Right ventricle myocardium inferior (tissue), 1 donor: Measurements from ENCODE around the gene TM9SF4. TPM values are rescaled to one million over a fixed set of nuclear protein-coding genes. Genes with fewer than 3 reads are reported as not detected.

Source experiments
- ATAC-seq: fragments of 200-7000 bp; cut with Tn5 transposase; one replicate; pipeline ENCODE4 v1.9.1; 2020; ENCODE audit warnings: mild to moderate bottlenecking, moderate library complexity
- DNase-seq: peaks from one replicate; pipeline ENCODE4 v3.0.0; 2021; ENCODE audit errors: missing footprints
- intact Hi-C: fragments of 100-400 bp; cut with DNase I; formaldehyde crosslinking; loops from one replicate; pipeline ENCODE4 v1.11.0; 2022
- total RNA-seq: library from RNA; stranded (reverse); fragmentation: NEBNext Ultra II Directional; extraction: Animal tissue kit (Norgen Biotek cat#: 25700); gene quantifications from one replicate; pipeline ENCODE4 v1.2.1, GENCODE V29; 2021
- donor health status: DM: no; HTN: yes; CAD: no; lungs with severe emphysema.

TM9SF4 gene
- total RNA-seq, 1 donor from 2014 or later = 25.3 TPM

- DNase-seq = no peak
- ATAC-seq = no peak
- intact Hi-C loops = no loop called here
These were observed 106.9 kb downstream of the TM9SF4 start for GRCh38 chr20:32216179-32217142.

Other genes starting within 250 kb of the TM9SF4 start
- 2.9 TPM for gene DUSP15, start 239.2 kb upstream of the TM9SF4 start, total RNA-seq
- not detected for gene TTLL9, start 239.1 kb upstream of the TM9SF4 start, total RNA-seq
- gene PDRG1, start 157.7 kb upstream of the TM9SF4 start, total RNA-seq = 11.0 TPM
- not detected for gene XKR7, start 141.6 kb upstream of the TM9SF4 start, total RNA-seq
- gene CCM2L, start 99.3 kb upstream of the TM9SF4 start, total RNA-seq = 10.3 TPM
- gene HCK, start 57.5 kb upstream of the TM9SF4 start, total RNA-seq = 7.0 TPM
- 6.0 TPM for gene PLAGL2, start 98.0 kb downstream of the TM9SF4 start, total RNA-seq
- 24.5 TPM for gene POFUT1, start 98.2 kb downstream of the TM9SF4 start, total RNA-seq
- gene KIF3B, start 167.9 kb downstream of the TM9SF4 start, total RNA-seq = 9.6 TPM
- 23.1 TPM for gene ASXL1, start 248.6 kb downstream of the TM9SF4 start, total RNA-seq